GM19193 (cell line): ENCODE measurements around the gene TIGD3.
A peak's percentile ranks its signal among the peaks of the same experiment; 100 is the strongest.

Experiments
- POLR2A ChIP-seq: IDR thresholded peaks from 4 replicates; pipeline ENCODE4 v1.6.1; 2011; ENCODE audit not compliant: insufficient read depth, insufficient read length; ENCODE audit errors: extremely low read depth

TIGD3 gene

DNA sequence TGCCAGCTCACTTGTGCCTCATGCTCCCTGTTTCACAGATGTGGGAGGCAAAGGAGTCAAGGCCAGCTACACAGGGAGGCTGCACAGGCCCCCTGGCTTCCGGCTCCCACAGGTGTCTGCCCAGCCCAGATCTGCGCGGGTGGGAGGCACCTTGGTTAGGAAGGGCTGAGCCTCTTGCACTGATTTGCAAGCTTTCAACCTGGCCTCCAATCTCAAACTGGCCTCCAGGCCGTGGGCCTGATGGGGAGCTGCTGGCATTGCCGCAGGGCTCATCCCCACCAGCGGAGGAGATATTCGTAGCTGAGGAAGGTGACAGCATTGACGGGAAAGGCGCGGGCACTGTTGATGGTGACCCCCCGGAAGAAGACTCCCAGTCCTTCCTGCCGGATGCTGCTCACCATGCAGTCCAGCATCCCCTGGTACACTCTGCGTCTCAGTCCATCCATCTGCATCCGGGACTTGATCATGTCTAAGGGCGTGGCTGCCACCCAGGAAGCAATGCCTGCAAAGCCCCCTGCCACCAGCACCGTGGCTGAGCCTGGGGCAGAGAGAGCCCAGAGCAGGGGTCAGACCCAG lies 21.7 kb downstream of the TIGD3 start:
- peak; percentile 1 for TF ChIP-seq POLR2A

DNA sequence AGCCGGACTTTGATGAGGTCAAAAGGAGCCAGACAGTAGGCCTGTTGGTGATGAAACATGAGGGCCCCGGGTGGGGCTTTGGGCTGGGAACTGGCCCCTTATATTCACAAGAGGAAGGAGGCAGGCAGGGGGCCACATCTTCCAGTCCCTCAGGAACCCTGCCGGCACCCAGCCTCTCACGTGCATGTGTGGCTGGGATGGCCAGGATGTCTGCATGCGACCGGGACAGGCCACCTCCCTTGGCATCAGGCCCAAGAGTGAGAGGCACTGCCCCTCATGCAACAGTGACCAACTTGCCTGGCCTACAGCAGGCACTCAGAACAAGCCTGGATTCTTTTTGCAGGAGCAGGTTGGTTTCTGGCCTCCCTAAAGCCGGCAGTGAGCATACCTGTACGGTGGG lies 22.5 kb downstream of the TIGD3 start:
- TF ChIP-seq POLR2A = no peak

DNA sequence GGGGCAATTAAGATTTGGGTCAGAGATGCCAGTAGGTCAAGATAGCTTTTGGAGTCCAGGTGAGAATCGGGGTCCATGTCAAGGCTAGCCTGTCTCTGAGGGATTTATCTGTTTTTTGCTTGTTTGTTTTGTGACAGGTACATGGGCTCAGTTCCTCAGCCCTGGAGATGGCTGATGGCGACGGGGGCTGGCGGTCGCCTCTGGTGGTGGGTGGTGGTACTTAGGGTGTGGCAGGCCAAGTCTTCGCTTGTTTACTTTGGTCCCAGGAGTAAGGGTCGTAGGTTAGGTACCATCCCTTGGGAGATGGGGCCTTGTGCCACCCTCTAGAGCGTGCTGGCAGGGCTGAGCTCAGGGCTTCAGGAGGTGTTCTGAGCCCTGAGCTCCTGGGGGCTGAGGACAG lies 23.2 kb downstream of the TIGD3 start:
- TF ChIP-seq POLR2A = no peak

DNA sequence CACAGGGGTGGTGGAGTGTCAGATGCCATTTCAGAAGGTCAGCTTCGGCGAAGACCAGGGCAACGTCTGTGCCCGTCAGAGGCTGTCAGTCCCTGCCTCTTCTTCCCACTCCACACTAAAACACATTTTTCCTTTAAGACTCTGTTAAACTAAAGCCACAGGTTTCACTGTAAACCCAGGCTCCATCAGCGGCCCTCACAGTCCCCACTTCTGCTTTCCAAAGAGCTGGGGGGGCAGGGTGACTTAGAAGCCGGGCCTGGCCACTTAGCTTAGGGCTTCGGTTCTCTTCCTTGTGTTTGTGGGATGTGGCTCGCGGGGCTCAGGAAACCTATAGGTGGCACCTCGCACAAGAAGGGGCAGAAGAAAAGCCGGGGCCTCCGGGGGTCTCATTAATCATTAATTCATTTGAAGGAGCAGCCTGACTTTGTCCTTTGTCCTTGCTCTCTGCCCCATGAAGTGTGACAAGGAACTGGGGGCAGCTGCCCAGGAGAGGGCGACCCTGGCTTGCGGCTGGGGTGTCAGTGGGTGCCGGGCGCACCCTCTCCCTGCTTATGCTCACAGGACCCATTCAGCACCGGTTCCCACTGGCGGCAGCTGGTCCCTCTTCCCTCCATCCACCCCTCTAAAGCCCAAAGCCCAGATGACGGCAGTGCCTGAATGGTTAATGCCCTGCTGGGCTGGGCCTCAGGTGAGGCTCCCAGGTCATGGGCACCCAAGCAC lies 23.8 kb downstream of the TIGD3 start:
- no peak for TF ChIP-seq POLR2A

DNA sequence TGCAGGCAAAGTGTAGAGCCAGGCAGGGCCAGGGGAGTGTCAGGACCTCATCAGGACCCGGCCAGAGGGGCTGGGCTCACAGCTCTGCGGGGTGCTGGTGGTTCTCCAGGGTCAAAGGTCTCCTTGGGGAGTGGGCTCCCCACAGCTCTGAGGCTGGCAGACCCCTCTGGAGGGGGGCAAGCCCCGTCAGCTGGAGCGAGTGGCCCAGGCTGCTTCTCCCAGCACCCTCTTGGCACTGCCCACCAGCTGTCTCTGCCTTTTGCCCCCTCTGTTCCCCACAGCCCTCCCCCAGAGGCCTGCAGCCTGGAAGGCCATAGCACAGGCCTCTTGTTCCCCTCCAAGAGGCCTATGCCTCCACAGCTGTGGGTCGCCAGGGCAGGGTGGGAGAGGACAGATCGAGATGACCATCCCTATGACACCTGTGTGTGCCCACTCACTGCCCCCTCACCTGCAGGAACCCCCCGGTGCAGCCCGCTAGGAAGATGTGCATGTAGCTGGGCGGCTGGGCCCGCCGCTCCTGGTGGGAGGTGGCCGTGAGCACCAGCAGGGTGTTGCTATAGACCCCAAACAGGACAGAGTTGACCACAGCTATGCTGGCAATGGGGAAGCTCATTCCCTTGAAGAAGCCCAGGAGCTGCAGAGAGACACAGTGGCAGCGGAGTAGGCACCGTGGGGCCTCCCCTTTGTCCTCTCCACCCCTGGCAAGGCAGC lies 24.5 kb downstream of the TIGD3 start:
- TF ChIP-seq POLR2A = no peak

DNA sequence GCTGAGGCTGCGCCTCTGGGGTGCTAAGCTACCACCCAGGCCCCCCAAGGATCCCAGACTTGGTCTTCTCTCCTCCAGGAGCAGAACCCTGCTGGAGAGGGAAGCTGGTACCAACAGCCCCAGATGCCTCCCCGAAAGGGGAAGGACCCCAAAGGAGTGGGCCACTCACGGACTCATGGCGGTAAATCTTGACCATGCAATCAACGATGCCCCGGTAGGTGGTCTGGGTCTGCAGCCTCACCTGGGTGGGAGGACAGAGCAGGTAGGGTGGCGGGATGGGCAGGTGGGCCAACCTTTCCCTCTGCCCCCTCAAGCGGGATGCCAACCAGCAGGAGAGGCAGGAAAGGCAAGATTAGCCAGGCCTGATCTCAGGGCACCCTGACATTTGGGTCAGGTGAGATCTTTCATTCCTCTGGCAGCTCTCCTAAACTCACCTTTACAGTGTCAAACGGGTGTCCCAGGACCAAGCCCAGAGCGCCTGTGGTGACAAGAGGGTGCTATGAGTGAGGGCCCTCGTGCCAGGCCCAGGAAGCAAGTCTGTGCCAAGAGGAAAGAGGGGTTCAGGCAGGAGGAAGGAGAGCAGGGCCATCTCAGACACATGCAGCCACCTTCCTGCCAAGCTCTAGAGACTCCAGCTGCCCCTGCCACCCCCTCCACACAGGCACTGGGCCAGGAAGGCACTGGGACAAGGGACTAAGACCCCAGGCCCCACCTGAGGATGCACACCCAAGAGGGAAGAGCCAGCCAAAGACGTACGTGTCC lies 25.3 kb downstream of the TIGD3 start:
- TF ChIP-seq POLR2A = no peak

DNA sequence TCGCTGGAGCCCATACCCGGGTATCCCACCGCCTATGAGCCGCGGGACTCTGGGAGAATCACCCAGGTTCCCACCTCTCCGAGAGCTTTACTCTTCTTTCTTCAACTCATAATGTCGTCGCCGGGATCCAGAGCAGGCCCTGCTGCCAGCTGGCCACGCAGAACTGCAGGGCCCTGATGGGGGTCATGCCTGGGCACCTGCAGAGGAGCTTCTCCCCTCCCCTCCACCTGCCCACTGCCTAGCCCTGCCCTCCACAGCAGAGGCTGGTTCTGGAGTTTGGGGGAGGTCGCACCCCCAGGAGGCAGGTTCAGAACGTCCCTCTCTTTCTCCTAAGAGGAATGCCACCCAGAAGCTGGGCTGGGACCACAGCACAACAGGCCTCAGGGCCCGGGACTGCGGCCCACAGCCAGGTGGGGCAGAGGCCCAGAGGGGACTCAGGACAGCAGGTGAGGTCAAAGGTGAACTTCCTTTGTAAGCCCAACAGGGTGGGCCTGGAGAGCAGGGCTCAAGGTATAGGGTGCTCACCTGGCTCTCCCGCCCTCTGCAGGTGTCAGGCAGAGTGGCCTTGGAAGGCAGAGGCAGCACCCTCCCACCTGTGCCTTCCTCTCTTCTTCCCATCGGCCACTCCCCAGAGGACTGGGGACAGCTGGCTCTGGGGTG lies 26.0 kb downstream of the TIGD3 start:
- TF ChIP-seq POLR2A = no peak

DNA sequence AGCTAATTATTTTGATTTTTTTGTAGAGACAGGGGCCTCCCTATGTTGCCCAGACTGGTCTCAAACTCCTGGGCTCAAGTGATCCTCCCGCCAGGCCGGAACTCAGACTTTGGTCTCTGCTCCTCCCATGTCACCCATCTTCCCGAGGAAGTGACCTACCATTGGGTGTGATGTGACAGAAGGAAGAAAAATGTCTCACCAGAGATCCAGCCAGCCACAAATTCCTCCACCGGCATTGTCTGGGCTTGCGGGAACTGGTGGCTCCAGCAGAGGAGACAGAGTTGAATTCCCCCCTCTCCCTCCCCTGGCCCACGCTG lies 27.1 kb downstream of the TIGD3 start:
- TF ChIP-seq POLR2A = no peak

DNA sequence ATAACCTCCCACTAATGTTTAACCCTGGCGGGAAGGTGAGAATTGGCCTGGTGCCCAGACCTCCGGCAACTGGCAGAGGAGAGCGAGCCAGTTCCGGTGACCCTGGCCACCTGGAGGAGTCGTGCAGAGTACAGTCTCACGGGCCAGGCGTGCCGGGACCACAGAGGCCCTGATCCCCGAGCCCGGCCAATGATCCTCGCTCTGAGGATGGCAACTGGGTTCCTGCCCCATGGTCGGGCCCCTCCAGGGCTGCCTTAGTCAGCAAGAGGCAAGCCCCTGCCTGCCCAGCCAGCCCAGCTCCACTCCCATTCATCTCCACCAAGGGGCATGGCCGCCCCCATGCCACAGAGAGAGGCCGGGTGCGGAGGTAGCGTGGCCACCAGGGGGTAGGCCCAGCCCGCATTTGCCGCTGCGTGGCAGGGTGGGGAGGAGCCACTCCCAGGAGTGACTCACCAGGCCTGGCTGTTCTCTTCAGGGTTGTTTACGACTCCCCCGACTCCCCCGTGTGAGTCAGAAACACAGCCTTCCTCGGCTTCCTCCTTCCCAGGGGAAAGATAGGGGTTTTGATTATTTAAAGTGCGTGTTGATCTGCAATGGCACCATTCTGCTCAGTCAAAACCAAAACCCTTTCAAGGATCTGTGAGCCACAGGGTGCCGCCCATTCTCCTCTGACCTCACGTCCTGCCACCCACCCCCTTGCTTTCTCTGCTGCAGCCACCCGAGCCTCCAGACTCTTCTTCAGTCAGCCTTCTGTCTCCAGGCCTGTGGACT lies 27.7 kb downstream of the TIGD3 start, which contains the start of gene SLC25A45:
Gene SLC25A45, minus strand, starts transcription at position 614 of the 771 bp plus-strand sequence. CDS start 695 bp downstream, outside the sequence.
- peak; percentile 83 for TF ChIP-seq POLR2A

DNA sequence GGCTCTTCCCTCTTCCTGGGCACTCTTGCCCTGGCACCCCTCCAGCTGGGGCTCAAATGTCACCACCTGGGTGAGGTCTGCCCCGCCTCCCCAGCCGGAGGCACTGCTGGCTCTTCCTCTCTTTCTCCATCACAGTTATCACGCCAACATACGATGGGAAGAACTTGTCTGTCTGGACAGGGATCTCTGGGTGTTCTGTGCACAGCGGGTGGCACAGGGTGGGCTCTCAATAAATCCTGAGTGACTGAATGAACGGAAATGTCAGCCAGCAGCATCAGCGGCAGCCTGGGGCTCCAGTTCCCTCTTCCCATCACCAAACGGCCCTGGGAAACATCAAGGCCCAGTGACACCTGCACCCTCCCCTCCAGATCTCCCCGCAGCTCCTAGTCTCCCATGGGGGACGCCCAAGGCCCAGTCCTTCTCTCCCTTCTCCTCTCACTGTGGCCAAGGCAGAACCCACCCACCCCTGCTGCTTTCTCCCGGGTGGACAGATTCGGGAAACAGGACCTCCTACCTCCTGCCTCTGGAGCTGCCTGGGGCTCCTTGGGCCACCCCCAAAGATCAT lies 28.3 kb downstream of the TIGD3 start:
- TF ChIP-seq POLR2A = no peak

DNA sequence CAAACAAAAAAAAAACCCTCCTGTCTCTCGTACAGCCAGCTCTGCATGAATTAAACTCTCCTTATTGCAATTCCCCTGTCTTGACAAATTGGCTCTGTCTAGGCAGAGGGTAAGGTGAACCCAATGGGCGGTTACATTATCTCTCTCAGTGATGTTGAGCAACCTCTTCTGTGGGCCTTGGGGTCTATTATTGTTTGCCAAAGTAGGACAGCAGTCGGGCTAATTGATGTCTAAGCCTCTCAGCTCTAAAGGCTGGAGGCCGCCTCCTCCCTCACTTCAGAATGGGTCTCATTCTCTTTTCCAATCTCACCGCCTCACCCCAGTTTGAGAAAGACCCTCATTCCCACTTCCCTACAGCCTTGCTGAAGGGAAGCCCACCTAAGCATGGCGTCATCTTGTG lies 29.2 kb downstream of the TIGD3 start:
- no peak for TF ChIP-seq POLR2A

DNA sequence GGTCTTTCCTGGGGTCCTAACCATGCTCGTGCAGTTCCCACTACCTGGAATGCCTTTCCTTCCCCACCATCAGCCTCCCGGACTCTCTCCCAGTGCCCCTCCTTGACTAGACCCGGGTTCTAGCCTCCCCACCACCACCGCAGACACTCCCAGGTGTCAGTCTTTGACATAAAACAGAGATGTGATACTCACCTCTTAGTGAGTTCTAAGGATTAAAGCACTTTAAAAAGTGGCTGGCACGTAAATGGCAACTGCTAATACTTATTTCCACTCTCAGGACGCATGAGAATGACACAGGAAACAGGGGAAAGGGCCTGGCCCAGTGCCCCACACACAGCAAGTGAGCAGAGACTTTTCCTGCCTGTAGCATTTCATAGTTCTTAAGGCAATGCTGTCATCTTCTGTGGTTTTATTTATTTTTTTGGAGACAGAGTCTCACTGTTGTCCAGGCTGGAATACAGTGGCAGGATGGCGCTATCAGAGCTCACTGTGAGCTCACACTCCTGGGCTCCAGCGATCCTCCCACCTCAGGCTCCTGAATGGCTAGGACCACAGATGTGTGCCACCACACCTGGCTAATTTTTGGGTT lies 29.8 kb downstream of the TIGD3 start:
- TF ChIP-seq POLR2A = no peak
